ENCODE measurements around the gene FOXP1. TPM values are rescaled to one million over a fixed set of nuclear protein-coding genes. Genes with fewer than 3 reads are reported as not detected.

Gene FOXP1
- total and polyA plus RNA-seq, 2 of the 8 experiments (the other 6 are each of a cell fraction or from before 2014, with no cell fraction given), result 13.9 to 25.4 TPM

GRCh38 chr3:71565976-71566375 lies 17.6 kb downstream of the FOXP1 start:
- Histone ChIP-seq H3K9me3 (ENCODE audit: insufficient read depth in 2 of 2, low read depth in 1 of 2, low read length in 1 of 2) (no peaks in the 10 kb centered on the region), H4K20me1 (replicated peaks in 1 of 2; ENCODE audit: control insufficient read depth in 1 of 2, insufficient read depth in 2 of 2, low read length in 2 of 2) (peaks cover 0 to 2% of the 10 kb centered on the region in 2 experiments), H2BK5ac (ENCODE audit: low read depth, low read length) (no peak overlapping the region), H2AFZ (ENCODE audit: low read length) (no peak overlapping the region), H2BK15ac (ENCODE audit: low read length) (no peak overlapping the region), H4K8ac (ENCODE audit: extremely low read depth, insufficient read depth, low read length) (no peak overlapping the region), H3K4me3 (ENCODE audit: extremely low read depth in 1 of 4, insufficient read depth in 2 of 4, low read depth in 3 of 4, low read length in 4 of 4) (no peak overlapping the region), H3K9ac (replicated peaks in 1 of 4; ENCODE audit: extremely low read depth in 1 of 4, low read depth in 3 of 4, low read length in 3 of 4) (no peak overlapping the region), H2BK120ac (replicated peaks; ENCODE audit: low read depth, low read length) (no peak overlapping the region), H4K5ac (ENCODE audit: insufficient read length, low read depth, low read length) (no peak overlapping the region), H3K79me2 (ENCODE audit: control insufficient read depth in 1 of 2, insufficient read depth in 2 of 2, low read length in 2 of 2) (no peaks in the 10 kb centered on the region), H3K4me2 (ENCODE audit: insufficient read depth in 1 of 2, low read depth in 2 of 2, low read length in 2 of 2) (no peak overlapping the region), H3K27ac (ENCODE audit: low read depth, low read length) (no peak overlapping the region), H3K56ac (replicated peaks; ENCODE audit: insufficient read length, low read depth, low read length) (no peak overlapping the region), H3K79me1 (ENCODE audit: low read depth, low read length) (peaks cover 4% of the 10 kb centered on the region; the same call in 1 of the 2 replicates), H3K23ac (ENCODE audit: insufficient read length) (no peak overlapping the region), H3K14ac (ENCODE audit: insufficient read length) (no peak overlapping the region), H4K91ac (replicated peaks; ENCODE audit: insufficient read length, low read length) (no peak overlapping the region), H3K27me3 (replicated peaks in 1 of 4; ENCODE audit: control insufficient read depth in 3 of 4, extremely low read depth in 1 of 4, insufficient read depth in 3 of 4, low read length in 3 of 4) (no peaks in the 10 kb centered on the region), H3K36me3 (ENCODE audit: control insufficient read depth in 2 of 4, insufficient read depth in 4 of 4, low read length in 3 of 4) (no peaks in the 10 kb centered on the region), H2BK12ac (ENCODE audit: low read depth, low read length) (no peak overlapping the region), H2BK20ac (ENCODE audit: low read length) (no peak overlapping the region), H2AK5ac (ENCODE audit: low read depth, low read length) (no peak overlapping the region), H3K4ac (replicated peaks; ENCODE audit: insufficient read length, low read depth, low read length) (no peak overlapping the region), H3K23me2 (ENCODE audit: low read depth, low read length) (no peaks in the 10 kb centered on the region), H3K4me1 (replicated peaks in 1 of 4; ENCODE audit: control insufficient read depth in 3 of 4, insufficient read depth in 4 of 4, low read length in 3 of 4) (no peaks in the 10 kb centered on the region), H3K18ac (ENCODE audit: extremely low read depth, low read length) (no peak overlapping the region)
- ChIA-PET POLR2A (ENCODE audit: partially characterized antibody) (interaction anchor here (1.2 kb wide), 1 partner anchor 17 kb away, joined by 5 read pairs; the partner anchor contains the start of gene FOXP1), CTCF (ENCODE audit: partially characterized antibody) (no interaction called here)
- TF ChIP-seq RFX5 (IDR thresholded peaks at IDR 0.05; ENCODE audit: borderline replicate concordance, low read depth, low read length) (no peak), TAF7 (optimal IDR thresholded peaks at IDR 0.05; ENCODE audit: borderline replicate concordance, low read depth, low read length) (no peak), SAP30 (IDR thresholded peaks at IDR 0.05; ENCODE audit: insufficient read depth, insufficient replicate concordance, low read length) (no peak), MAX (IDR thresholded peaks at IDR 0.05) (no peak), KDM1A (IDR thresholded peaks at IDR 0.05; ENCODE audit: borderline replicate concordance, low read length) (no peak), CBX8 (IDR thresholded peaks at IDR 0.05; ENCODE audit: borderline replicate concordance, low read depth, low read length) (no peak), FOSL1 (IDR thresholded peaks at IDR 0.05; ENCODE audit: insufficient read depth, low read depth, low read length) (no peak)
- FAIRE-seq, result no peak
- no peak for DNase-seq (ENCODE audit: low read depth in 1 of 2, low spot score in 2 of 2)
- 92% methylated on average over 8 of the region's 8 CpGs; no CpG with 5 or more reads in 1 of the 2 experiments for WGBS, 2 experiments (ENCODE audit: extremely low coverage in 1 of 2, insufficient coverage in 1 of 2, insufficient read length in 1 of 2, insufficient replicate concordance in 2 of 2, low coverage in 1 of 2, low lambda C conversion rate in 2 of 2, missing lambda C conversion rate in 1 of 2)

Data from H1 (cell line).